HG02610 (cell line): Measurements from ENCODE around the gene PIP4K2A.

Source experiments
- ATAC-seq: cut with Tn5 transposase; IDR thresholded peaks from one replicate; pipeline ENCODE4 v1.9.1; 2021; ENCODE audit warnings: mild to moderate bottlenecking, moderate library complexity; ENCODE audit not compliant: unreplicated experiment

PIP4K2A gene

DNA sequence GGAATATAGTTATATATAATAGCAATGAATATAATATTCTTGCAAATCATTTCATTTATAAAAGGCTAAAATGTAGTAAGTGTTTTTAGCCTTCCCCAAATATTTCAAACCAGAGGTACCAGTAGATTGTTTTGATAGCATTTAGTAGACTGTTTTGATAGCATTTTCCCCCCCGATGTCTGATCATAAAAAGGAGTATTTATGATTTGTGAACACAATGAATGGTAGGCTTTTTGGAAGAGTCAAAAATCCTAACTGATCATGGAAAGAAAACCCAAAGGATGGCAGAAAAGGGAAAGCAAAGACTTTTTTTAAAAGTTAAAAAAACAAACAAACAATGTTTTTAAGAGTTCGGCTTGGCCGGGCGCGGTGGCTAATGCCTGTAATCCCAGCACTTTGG, 152.5 kb downstream of the PIP4K2A start:
- ATAC-seq, result no peak

- ATAC-seq, result no peak
Measured at GRCh38 chr10:22560913-22561239, 153.5 kb downstream of the PIP4K2A start.

DNA sequence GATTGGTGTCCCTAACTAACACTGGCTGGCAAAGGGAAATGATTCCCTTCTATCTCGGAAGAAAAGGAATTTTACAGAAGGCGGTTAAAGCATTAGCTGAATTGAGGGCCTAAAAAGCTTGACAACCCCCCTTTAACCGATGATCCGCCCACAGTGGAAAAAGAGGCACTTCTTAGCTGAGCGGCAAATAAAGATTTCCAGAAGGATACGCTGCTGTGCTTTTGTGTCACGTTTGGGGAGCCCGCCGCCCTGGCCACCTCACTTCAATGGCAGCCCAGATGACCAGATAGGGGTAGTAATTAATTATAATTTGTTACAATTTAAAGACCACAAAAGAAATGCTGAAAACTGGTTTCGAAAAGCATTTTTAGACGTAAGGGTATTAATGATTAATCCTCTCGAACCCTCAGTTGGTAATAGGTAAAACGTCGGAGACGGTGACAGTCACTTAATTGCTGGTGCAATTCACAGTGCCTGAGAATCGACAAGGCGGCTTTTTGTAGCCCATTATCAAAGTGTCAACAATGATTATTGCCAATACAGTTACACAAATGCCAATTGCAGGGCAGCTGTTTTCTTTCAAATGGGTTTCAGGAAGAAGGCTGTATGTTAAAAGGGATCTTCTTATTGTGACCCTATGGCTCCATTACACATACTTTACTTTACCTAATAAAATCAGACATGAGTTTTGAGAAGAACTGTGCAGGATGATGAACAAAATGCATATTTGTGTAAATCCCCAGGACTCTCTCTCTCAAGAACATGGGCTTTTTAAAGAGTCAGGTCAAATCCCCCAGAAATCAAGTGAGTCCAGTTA, 154.1 kb downstream of the PIP4K2A start:
- no peak for ATAC-seq

GRCh38 chr10:22557321-22557720, 157.1 kb downstream of the PIP4K2A start:
- ATAC-seq, result no peak

- ATAC-seq, result no peak
Measured at GRCh38 chr10:22556774-22557173, 157.6 kb downstream of the PIP4K2A start.

GRCh38 chr10:22554461-22555182, 159.8 kb downstream of the PIP4K2A start:
- no peak for ATAC-seq

GRCh38 chr10:22553452-22553995, 160.9 kb downstream of the PIP4K2A start:
- no peak for ATAC-seq

- no peak for ATAC-seq
Measured at GRCh38 chr10:22552888-22553378, 161.4 kb downstream of the PIP4K2A start.

DNA sequence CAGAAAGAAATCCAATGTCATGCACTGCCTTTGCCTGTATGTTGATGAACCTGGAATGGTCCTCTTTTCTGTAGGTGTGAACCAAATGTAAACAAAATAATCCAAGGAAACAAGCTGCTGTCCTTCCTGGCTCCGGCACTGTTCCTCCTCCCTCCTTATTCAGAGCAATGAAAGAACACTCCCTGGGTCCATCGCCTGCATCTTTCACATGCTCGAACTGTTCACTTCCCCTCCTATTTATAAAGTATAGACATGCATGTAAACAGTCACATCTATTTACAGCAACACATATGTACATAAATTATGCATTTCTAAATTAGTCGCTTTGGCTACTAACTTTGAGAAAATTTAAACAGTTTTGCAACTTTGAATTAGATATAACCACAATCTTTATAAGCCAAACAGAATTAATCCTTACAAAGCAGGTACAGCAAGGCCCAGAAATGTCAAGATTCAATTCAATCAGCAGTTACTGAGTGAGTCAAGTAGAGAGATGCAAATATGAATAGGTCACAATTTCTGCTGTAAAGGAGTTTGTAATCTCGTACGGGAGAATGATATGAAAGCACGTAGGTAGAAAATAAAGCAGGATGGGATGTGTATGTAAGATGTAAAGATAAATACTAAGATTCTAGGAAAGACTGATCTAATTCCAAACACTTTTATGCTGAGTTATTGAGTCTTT, 162.6 kb downstream of the PIP4K2A start:
- ATAC-seq, result no peak

DNA sequence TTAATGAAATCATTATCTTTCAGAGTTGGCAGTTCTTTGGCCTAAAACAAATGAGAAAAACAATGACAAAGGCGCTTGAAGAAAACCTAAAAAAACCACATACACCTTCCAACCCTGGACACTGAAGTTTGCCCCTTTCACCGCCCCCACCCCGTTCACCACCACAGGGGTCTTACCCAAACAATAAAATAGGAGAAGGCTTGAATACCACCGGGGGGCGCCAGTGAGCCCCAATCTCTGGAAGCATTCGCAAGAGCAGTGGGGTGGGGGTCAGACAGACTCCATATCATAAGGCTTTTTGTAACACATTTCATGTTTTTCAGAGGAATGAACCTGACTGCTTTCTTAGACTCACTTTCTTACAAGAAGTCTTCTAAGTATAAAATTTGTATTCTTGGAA, 163.6 kb downstream of the PIP4K2A start:
- no peak for ATAC-seq

DNA sequence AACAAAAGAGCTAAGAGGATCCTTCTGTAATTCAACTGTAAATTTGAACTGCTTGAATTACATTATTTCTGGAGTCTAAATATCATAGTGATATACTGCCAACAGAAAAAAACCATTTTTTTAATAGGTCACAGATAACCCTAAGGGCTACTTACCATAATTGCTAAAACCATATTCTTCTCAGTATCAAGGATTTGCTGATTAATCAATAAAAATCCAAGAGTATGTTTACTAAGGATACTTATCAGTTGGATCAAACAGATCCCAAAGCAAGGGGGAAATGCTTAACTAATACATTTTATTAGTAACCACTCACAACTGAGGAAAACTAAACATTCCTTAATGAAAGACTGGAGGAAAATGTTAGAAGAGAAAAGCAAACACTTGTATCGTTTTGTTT, 166.0 kb downstream of the PIP4K2A start:
- ATAC-seq, result no peak

DNA sequence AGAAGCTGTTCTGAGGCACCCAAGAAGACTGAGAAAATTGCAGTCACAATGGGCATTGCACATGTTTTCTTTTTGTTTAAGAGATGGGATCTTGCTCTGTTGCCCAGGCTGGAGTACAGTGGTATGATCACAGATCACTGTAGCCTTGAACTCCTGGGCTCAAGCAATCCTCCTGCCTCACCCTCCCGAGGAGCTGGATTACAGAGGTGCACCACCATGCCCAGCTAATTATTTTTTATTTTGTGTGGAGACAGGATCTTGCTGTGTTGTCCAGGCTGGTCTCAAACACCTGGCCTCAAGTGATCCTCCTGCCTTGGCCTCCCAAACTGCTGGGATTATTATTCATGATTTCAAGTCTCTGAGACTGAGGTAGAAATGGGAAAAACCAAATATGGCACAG, 168.7 kb downstream of the PIP4K2A start:
- no peak for ATAC-seq

DNA sequence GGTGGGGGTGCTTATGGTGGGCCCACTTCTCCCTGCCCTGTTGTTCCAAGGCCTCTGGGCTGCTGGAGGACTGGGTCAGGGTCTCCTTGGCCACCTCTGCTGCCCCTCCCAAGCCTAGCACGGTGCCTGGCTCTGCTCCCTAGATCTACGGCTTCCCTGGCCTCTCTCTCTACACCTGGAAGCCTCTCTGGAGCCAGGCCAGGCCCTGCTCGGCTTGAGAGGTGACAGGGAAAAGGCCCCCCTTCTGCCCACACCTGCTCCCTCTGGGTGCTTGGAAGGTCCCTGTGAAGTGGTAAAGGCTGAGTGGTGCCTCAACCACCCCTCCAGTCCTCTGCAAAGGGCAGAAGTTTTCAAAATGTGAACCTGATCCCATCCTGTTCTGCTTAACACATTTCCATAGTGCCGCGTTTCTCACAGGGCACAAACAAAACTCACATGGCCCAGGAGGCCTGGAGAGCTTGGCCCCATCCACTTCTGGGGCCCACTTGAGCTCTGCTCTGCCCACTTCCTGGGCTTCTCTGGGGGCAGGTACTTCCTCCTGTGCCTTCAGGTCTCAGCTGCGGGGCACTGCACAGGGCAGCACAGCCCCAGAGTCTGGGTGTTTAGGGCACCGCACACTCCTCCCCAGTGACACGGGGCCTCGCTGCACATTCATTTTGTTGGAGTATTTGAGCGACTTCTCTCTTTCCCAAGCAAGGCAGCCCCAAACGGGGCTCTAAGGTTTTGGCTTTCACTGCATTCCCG, 169.9 kb downstream of the PIP4K2A start:
- ATAC-seq, result no peak

DNA sequence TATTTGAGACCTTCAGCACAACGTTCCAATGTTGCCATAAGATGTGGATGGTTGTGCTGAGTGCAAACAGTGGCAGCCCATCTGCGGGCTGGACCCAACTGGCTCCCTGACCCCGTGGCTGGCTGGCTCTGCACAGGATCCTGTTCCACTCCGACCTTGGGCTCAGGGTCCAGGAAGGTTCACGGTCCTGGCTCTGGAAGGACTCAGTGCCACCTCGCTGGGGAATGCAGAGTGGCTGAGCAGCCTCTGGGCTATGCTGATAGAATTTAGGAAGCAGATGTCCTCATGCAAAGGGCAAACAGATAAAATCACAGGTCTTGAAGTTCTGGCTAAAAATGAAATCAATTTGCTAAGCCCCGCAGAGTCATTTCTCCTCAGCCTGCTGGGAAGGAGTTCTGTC, 171.6 kb downstream of the PIP4K2A start:
- no peak for ATAC-seq

GRCh38 chr10:22541900-22542299, 172.5 kb downstream of the PIP4K2A start:
- ATAC-seq, result no peak

GRCh38 chr10:22539579-22540298, 174.6 kb downstream of the PIP4K2A start:
- no peak for ATAC-seq

DNA sequence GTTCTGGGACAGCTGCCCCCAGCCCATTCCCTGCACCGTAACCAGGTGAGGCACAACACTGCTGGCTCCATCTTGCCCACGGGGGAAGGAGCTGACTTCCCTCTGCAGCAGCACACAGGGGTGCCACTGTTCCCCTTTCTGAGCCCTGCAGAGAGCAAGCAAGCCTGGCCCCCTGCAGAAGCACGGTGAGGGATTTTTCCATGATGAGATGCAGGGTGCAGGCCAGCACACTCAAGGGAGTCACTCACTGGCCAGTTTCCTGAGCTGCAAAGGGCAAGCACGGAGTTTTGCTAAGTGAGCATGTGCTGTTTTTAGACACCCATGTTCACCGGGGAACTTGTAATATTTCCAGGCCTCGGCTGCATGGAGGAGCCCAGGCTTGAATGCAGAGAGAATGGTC, 176.6 kb downstream of the PIP4K2A start:
- ATAC-seq, result no peak

- ATAC-seq, result no peak
Measured at GRCh38 chr10:22536620-22537019, 177.8 kb downstream of the PIP4K2A start.

DNA sequence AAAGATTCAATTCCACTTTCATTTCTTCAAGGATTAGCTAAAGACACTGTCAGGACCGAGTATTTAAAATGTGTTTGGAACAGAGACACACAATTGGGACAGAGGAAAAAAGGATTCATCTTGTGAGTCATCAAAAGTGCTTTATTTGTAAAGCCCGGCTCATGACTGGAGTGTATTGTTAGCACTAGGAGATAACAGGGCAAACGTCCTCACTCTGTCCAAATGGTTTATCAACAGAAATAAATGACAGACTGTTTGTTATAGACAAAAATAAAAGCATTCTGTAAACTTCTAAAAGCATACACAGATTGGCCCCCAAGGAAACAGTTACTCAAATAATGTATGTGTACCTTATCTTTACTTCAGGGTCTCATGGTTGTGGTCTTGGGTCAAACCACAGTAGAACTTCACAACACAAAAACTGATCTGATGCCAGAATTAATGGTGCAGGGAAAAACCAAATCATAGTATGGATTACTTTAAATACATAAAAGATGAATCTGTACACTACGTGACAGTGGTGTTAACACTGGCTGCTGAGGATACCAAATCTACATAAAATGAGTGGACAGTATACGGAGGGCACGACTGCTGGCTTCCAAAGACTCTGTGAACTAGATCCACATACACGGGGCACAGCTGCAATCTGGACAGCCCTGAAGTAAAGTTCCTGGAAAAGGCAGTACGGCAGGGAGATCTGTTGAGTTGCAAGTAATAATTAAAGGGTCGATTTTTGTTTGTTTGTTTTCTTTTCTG, 179.4 kb downstream of the PIP4K2A start:
- no peak for ATAC-seq
